Endothelial cell of umbilical vein (primary cell): ENCODE measurements around the gene PMEL. TPM values are rescaled to one million over a fixed set of nuclear protein-coding genes. Genes with fewer than 3 reads are reported as not detected.

Experiments
- BruUV-seq: library from RNA; stranded (reverse); fragments of 400-500 nt; replicated peaks from 2 replicates; lab custom pipeline; 2021; lab: Mats Ljungman, UMichigan
- CTCF ChIA-PET: fragments of 300-600, 350-600 bp; sonication (Branson Sonifier 250); formaldehyde crosslinking; loops from one replicate; lab custom pipeline; 2021; ENCODE audit warnings: antibody characterized with exemption, inconsistent platforms; lab: Charles Lee
- POLR2A ChIA-PET: fragments of 300-600, 350-600 bp; sonication (Branson Sonifier 250); formaldehyde crosslinking; loops from one replicate; lab custom pipeline; 2021; ENCODE audit warnings: antibody characterized with exemption, inconsistent platforms; lab: Charles Lee
- DNase-seq: peaks from one replicate; pipeline ENCODE4 v3.0.0-alpha.2; 2011; ENCODE audit warnings: low read depth, low spot score
- FAIRE-seq: peaks from 2 replicates; lab custom pipeline; 2011; peaks lifted over from hg19 to GRCh38; lab: Jason Lieb, UNC
- H2AFZ ChIP-seq: 2 replicates; pipeline ENCODE4 v1.6.0; 2012; ENCODE audit warnings: low read depth, low read length, control low read depth, inconsistent platforms
- H3K27ac ChIP-seq: 2 replicates; pipeline ENCODE4 v1.5.1; 2011; ENCODE audit warnings: low read depth, mild to moderate bottlenecking, control low read depth, low read length, moderate library complexity; ENCODE audit not compliant: insufficient read depth
- H3K27me3 ChIP-seq, 2 experiments: 2 replicates each; pipeline versions ENCODE4 v1.6.0 to v1.6.1; 2011; ENCODE audit warnings: low read length in 2 of 2, mixed read lengths in 1 of 2; ENCODE audit not compliant: control insufficient read depth in 2 of 2, insufficient read depth in 2 of 2
- H3K36me3 ChIP-seq, 2 experiments: 2 replicates in 1 of 2; 3 replicates in 1 of 2; pipeline ENCODE4 v1.5.1; 2011; ENCODE audit warnings: low read length in 2 of 2, mild to moderate bottlenecking in 1 of 2, moderate library complexity in 1 of 2; ENCODE audit not compliant: control insufficient read depth in 2 of 2, insufficient read depth in 2 of 2; ENCODE audit errors: extremely low read depth in 1 of 2
- H3K4me1 ChIP-seq: 3 replicates; pipeline ENCODE4 v1.5.1; 2011; ENCODE audit warnings: mild to moderate bottlenecking, low read length; ENCODE audit not compliant: control insufficient read depth, insufficient read depth; ENCODE audit errors: extremely low read depth
- H3K4me2 ChIP-seq: 2 replicates; pipeline ENCODE4 v1.6.1; 2011; ENCODE audit warnings: low read length, control low read depth, mixed read lengths; ENCODE audit not compliant: insufficient read depth
- H3K4me3 ChIP-seq, 3 experiments: fragments of 200-600 bp in 1 of 3; sonication (generic), shearing (Covaris generic) in 1 of 3; replicated peaks in 1 of 3; 2 replicates each; pipeline ENCODE4 v1.5.1; 2011 to 2016; ENCODE audit warnings: control low read depth in 3 of 3, low read length in 3 of 3, mild to moderate bottlenecking in 2 of 3, inconsistent platforms in 1 of 3, low read depth in 1 of 3, moderate library complexity in 1 of 3; ENCODE audit not compliant: insufficient read depth in 1 of 3
- H3K79me2 ChIP-seq: 2 replicates; pipeline ENCODE4 v1.6.0; 2012; ENCODE audit warnings: low read length, inconsistent platforms; ENCODE audit not compliant: control insufficient read depth, insufficient read depth
- H3K9ac ChIP-seq: replicated peaks from 2 replicates; pipeline ENCODE3; 2011; ENCODE audit warnings: low read length, control low read depth; ENCODE audit not compliant: insufficient read depth; ENCODE audit errors: extremely low read depth
- H3K9me1 ChIP-seq: replicated peaks from 3 replicates; pipeline ENCODE4 v1.6.0; 2011; ENCODE audit warnings: mild to moderate bottlenecking, low read length; ENCODE audit not compliant: control insufficient read depth, insufficient read depth; ENCODE audit errors: extremely low read depth
- H3K9me3 ChIP-seq: replicated peaks from 2 replicates; pipeline ENCODE4 v1.5.1; 2012; ENCODE audit warnings: low read length, inconsistent platforms; ENCODE audit not compliant: control insufficient read depth, insufficient read depth
- H4K20me1 ChIP-seq: replicated peaks from 2 replicates; pipeline ENCODE3; 2011; ENCODE audit warnings: mild to moderate bottlenecking, low read length; ENCODE audit not compliant: control insufficient read depth, insufficient read depth; ENCODE audit errors: extremely low read depth
- EZH2 ChIP-seq: IDR thresholded peaks from 2 replicates; pipeline ENCODE4 v1.6.1; 2012; ENCODE audit warnings: borderline replicate concordance, low read depth, mild to moderate bottlenecking, moderate library complexity, low read length, inconsistent platforms; ENCODE audit not compliant: severe bottlenecking
- FOS ChIP-seq: IDR thresholded peaks from 2 replicates; pipeline ENCODE4 v1.6.1; 2011; ENCODE audit warnings: mild to moderate bottlenecking, low read length, moderate library complexity, borderline replicate concordance; ENCODE audit not compliant: insufficient read depth
- GATA2 ChIP-seq: IDR thresholded peaks from 2 replicates; pipeline ENCODE4 v1.7.0; 2011; ENCODE audit warnings: low read depth, mild to moderate bottlenecking, moderate library complexity, mixed read lengths, low read length; ENCODE audit not compliant: insufficient read length, insufficient read depth
- JUN ChIP-seq: IDR thresholded peaks from 2 replicates; pipeline ENCODE4 v1.6.1; 2011; ENCODE audit warnings: borderline replicate concordance, low read depth; ENCODE audit not compliant: insufficient read length, insufficient read depth
- MYC ChIP-seq: IDR thresholded peaks from one replicate; pipeline ENCODE4 v1.6.1; 2011; ENCODE audit warnings: mild to moderate bottlenecking, low read depth, low read length
- POLR2A ChIP-seq: IDR thresholded peaks from 2 replicates; pipeline ENCODE4 v1.6.1; 2012; ENCODE audit warnings: low read depth, mild to moderate bottlenecking, control low read depth, low read length
- POLR2AphosphoS5 ChIP-seq: IDR thresholded peaks from 2 replicates; pipeline ENCODE4 v1.6.1; 2012; ENCODE audit warnings: low read depth, mild to moderate bottlenecking, control low read depth, low read length, moderate library complexity; ENCODE audit not compliant: insufficient read depth
- dilution Hi-C: fragments of 300-500 bp; cut with MboI; formaldehyde crosslinking; loops from one replicate; pipeline ENCODE4 v1.15.0; 2019; ENCODE audit warnings: low sequenced_read_pairs; ENCODE audit not compliant: extremely low pct_ligation_motif_present
- intact Hi-C: fragments of 100-400 bp; cut with micrococcal nuclease; formaldehyde crosslinking; loops from one replicate; pipeline ENCODE4 v1.10.0; 2022
- polyA plus RNA-seq, 4 experiments: library from polyadenylated mRNA; depleted of rRNA in 3 of 4; stranded (reverse) in 3 of 4; unstranded in 1 of 4; fragments of >200 nt; gene quantifications; 2 replicates each; pipeline versions ENCODE4 v1.2.1 to v1.2.3, GENCODE V29; 2011 to 2012; ENCODE audit warnings: missing spikeins in 1 of 4
- total RNA-seq: library from RNA; stranded (reverse); gene quantifications from 2 replicates; pipeline ENCODE4 v1.2.3, GENCODE V29; 2021
- TF ChIP-seq, protein P1 (sequence below): IDR thresholded peaks from 2 replicates; pipeline ENCODE4 v1.6.1; 2011; ENCODE audit not compliant: insufficient read depth, insufficient read length
- TF ChIP-seq, protein P2 (sequence below), 2 donors: IDR thresholded peaks; 1 replicate in 1 of 2; 2 replicates in 1 of 2; pipeline ENCODE4 v1.5.1; 2011; ENCODE audit warnings: low read length in 2 of 2, mild to moderate bottlenecking in 2 of 2, moderate library complexity in 2 of 2, control low read depth in 1 of 2, inconsistent platforms in 1 of 2, low read depth in 1 of 2; ENCODE audit not compliant: insufficient read depth in 1 of 2; ENCODE audit errors: extremely low read depth in 1 of 2

The PMEL gene
- total and polyA plus RNA-seq, 2 donors (not counting 3 experiments of a cell fraction or from before 2014, with no cell fraction given), result 0.51 to 0.99 TPM

DNA sequence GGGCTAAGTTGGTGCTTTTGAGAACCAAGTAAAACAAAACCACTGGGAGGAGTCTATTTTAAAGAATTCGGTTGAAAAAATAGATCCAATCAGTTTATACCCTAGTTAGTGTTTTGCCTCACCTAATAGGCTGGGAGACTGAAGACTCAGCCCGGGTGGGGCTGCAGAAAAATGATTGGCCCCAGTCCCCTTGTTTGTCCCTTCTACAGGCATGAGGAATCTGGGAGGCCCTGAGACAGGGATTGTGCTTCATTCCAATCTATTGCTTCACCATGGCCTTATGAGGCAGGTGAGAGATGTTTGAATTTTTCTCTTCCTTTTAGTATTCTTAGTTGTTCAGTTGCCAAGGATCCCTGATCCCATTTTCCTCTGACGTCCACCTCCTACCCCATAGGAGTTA is 6.2 kb upstream of the PMEL start:
- Histone ChIP-seq H3K4me3 (no peak overlapping the region), H2AFZ (no peak overlapping the region), H3K36me3 (peaks cover 1 to 3% of the 10 kb centered on the region in 2 experiments), H3K27me3 (no peaks in the 10 kb centered on the region), H3K27ac (peak overlapping the region; percentile 78), H3K79me2 (peaks cover 38% of the 10 kb centered on the region), H3K9me1 (no peaks in the 10 kb centered on the region), H3K9me3 (no peaks in the 10 kb centered on the region), H3K4me2 (no peak overlapping the region), H4K20me1 (no peaks in the 10 kb centered on the region), H3K4me1 (peaks cover 26% of the 10 kb centered on the region), H3K9ac (no peak overlapping the region)
- no peak for DNase-seq
- ChIA-PET CTCF (interaction anchor here (2.1 kb wide), 1 partner anchor 14 kb away, joined by 11 read pairs; no protein-coding TSS in a partner anchor), POLR2A (no interaction called here)
- no TSS peak for BruUV-seq
- intact Hi-C loops (loop anchor here (2.0 kb wide), 1 partner anchor 39 kb away; no protein-coding TSS in a partner anchor), dilution Hi-C loops (no loop called here)
- TF ChIP-seq GATA2, result no peak
- TF ChIP-seq JUN, result no peak
- TF ChIP-seq POLR2A, result no peak
- TF ChIP-seq POLR2AphosphoS5, result no peak
- TF ChIP-seq FOS, result no peak
- TF ChIP-seq EZH2, result no peak
- TF ChIP-seq, protein P1, sequence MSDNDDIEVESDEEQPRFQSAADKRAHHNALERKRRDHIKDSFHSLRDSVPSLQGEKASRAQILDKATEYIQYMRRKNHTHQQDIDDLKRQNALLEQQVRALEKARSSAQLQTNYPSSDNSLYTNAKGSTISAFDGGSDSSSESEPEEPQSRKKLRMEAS, result no peak
- TF ChIP-seq, protein P2, sequence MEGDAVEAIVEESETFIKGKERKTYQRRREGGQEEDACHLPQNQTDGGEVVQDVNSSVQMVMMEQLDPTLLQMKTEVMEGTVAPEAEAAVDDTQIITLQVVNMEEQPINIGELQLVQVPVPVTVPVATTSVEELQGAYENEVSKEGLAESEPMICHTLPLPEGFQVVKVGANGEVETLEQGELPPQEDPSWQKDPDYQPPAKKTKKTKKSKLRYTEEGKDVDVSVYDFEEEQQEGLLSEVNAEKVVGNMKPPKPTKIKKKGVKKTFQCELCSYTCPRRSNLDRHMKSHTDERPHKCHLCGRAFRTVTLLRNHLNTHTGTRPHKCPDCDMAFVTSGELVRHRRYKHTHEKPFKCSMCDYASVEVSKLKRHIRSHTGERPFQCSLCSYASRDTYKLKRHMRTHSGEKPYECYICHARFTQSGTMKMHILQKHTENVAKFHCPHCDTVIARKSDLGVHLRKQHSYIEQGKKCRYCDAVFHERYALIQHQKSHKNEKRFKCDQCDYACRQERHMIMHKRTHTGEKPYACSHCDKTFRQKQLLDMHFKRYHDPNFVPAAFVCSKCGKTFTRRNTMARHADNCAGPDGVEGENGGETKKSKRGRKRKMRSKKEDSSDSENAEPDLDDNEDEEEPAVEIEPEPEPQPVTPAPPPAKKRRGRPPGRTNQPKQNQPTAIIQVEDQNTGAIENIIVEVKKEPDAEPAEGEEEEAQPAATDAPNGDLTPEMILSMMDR (IDR thresholded peaks at IDR 0.05; ENCODE audit: extremely low read depth in 1 of 2, insufficient read depth in 1 of 2, low read depth in 1 of 2, low read length in 2 of 2), result no peak
- TF ChIP-seq MYC, result no peak
- FAIRE-seq, result no peak
